ENCODE measurements around the gene S100Z. TPM values are rescaled to one million over a fixed set of nuclear protein-coding genes. Genes with fewer than 3 reads are reported as not detected.
"Not testable (repeated sequence)": the region's sequence is repeated elsewhere in the genome, so short reads cannot be mapped to it uniquely, and the experiment has no call there.

S100Z gene
- total and polyA plus RNA-seq, 8 donors = 0.08 to 0.89 TPM; not detected in 6

DNA sequence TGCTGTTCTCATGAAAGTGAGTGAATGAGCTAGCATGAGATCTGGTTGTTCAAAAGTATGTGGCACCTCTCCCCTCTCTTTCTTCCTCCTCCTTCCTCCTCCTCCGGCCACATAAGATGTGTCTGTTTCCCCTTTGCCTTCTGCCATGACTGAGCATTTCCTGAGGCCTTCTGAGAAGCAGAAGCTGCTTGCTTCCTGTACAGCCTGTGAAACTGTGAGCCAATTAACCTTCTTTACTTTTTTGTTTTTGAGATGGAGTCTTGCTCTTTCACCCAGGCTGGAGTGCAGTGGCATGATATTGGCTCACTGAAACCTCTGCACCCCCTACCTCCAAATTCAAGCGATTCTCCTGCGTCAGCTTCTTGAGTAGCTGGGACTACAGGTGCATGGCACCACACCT lies 6.1 kb downstream of the S100Z start:
- DNase-seq = peak in 1 of 2 donors; percentile 49
- no peaks in the 10 kb centered on the region for H3K9me3 ChIP-seq
- peaks cover 7 to 51% (median 15%) of the 10 kb centered on the region in 4 donors for H3K4me1 ChIP-seq
- H3K4me3 ChIP-seq = no peak overlapping the region
- peak overlapping the region; percentile 29 to 81 (median 41) for H3K27ac ChIP-seq
- 68 to 83% (median 73%) methylated on average over 3 of the region's 3 CpGs for WGBS, 5 donors
- no peaks in the 10 kb centered on the region for H3K27me3 ChIP-seq
- no peaks in the 10 kb centered on the region for H3K36me3 ChIP-seq
- TF ChIP-seq POLR2A (IDR thresholded peaks at IDR 0.05) (no peak), EP300 (IDR thresholded peaks at IDR 0.05) (no peak), CTCF (IDR thresholded peaks at IDR 0.05) (no peak), POLR2AphosphoS5 (IDR thresholded peaks at IDR 0.05) (no peak)
- intact Hi-C loops (cut with DNase I; ENCODE audit: low total_unique reads) = no loop called here

DNA sequence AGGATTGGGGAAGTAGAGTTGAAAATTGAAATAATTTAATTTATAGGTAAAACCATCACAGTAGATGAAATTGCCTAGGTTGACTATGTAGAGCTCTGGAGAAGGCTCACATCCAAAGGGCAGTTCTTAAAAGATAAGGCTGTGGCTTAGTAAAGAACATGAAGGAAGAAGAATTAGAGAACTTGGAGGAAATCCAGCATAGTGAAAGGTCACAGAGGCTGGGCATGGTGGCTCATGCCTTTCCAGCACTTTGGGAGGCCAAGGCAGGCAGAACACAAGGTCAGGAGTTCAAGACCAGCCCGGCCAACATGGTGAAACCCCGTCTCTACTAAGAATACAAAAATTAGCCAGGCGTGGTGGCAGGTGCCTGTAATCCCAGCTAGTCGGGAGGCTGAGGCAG lies 7.0 kb downstream of the S100Z start:
- peak in 2 of 3 donors; percentile 21 to 39 for TF ChIP-seq POLR2AphosphoS5 (IDR thresholded peaks at IDR 0.05)
- H3K36me3 ChIP-seq; intact Hi-C loops (cut with DNase I; ENCODE audit: low total_unique reads); H3K9me3 ChIP-seq; H3K4me3 ChIP-seq; H3K27me3 ChIP-seq: not testable (repeated sequence)
- peak in 1 of 2 donors; percentile 38 for DNase-seq
- Histone ChIP-seq H3K27ac (peak overlapping the region in 3 of 5 donors; percentile 41 to 81 (median 69)), H3K4me1 (peaks cover 7 to 45% (median 15%) of the 10 kb centered on the region in 4 donors)
- WGBS, 5 donors = 57 to 84% (median 68%) methylated on average over 4 of the region's 4 CpGs

- H3K27me3 ChIP-seq = no peaks in the 10 kb centered on the region
- no peaks in the 10 kb centered on the region for H3K36me3 ChIP-seq
- no peak for DNase-seq
- intact Hi-C loops (cut with DNase I; ENCODE audit: low total_unique reads) = no loop called here
- H3K4me1 ChIP-seq = peaks cover 12 to 38% (median 17%) of the 10 kb centered on the region in 4 donors
- H3K27ac ChIP-seq = no peak overlapping the region
- 81 to 92% (median 89%) methylated on average over 10 of the region's 10 CpGs for WGBS, 5 donors
- no peak overlapping the region for H3K4me3 ChIP-seq
- TF ChIP-seq EP300 (IDR thresholded peaks at IDR 0.05) = no peak
- no peak for TF ChIP-seq CTCF (IDR thresholded peaks at IDR 0.05)
- no peak for TF ChIP-seq POLR2A (IDR thresholded peaks at IDR 0.05)
- TF ChIP-seq POLR2AphosphoS5 (IDR thresholded peaks at IDR 0.05) = no peak
- no peaks in the 10 kb centered on the region for H3K9me3 ChIP-seq
These were observed 9.9 kb downstream of the S100Z start for GRCh38 chr5:76859591-76860247.

GRCh38 chr5:76861612-76862011 lies 11.8 kb downstream of the S100Z start:
- no peak overlapping the region for H3K4me3 ChIP-seq
- peaks cover 0 to 19% (median 4%) of the 10 kb centered on the region in 4 donors for H3K4me1 ChIP-seq
- intact Hi-C loops (cut with DNase I; ENCODE audit: low total_unique reads) = no loop called here
- H3K36me3 ChIP-seq = no peaks in the 10 kb centered on the region
- TF ChIP-seq EP300 (IDR thresholded peaks at IDR 0.05) = no peak
- no peak for TF ChIP-seq CTCF (IDR thresholded peaks at IDR 0.05)
- TF ChIP-seq POLR2A (IDR thresholded peaks at IDR 0.05) = no peak
- no peak for TF ChIP-seq POLR2AphosphoS5 (IDR thresholded peaks at IDR 0.05)
- DNase-seq = no peak
- no peaks in the 10 kb centered on the region for H3K9me3 ChIP-seq
- WGBS, 5 donors = 48 to 75% (median 57%) methylated on average over 5 of the region's 5 CpGs
- H3K27me3 ChIP-seq = no peaks in the 10 kb centered on the region
- no peak overlapping the region for H3K27ac ChIP-seq

DNA sequence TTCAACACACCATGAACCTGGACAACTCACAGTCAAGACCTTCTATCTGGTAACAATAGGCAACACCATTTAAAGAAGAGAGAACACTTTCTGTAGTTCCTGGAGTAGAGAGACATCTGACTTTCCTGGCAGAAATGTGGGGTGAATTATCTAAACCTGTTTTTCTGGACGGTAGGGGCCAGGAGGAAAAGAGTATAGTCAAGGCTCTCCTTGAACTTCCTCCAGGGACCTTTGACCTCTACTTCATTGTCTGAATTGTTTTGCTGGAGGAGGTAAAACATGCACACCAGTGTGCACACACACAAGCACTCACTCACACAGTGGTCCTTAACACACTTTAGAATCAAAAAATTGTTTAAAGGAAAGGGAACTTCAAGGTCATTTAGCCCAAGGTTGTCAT lies 13.2 kb downstream of the S100Z start:
- intact Hi-C loops (cut with DNase I; ENCODE audit: low total_unique reads) = no loop called here
- Histone ChIP-seq H3K36me3 (no peaks in the 10 kb centered on the region), H3K27ac (no peak overlapping the region), H3K27me3 (no peaks in the 10 kb centered on the region), H3K4me1 (peaks cover 0 to 19% (median 4%) of the 10 kb centered on the region in 4 donors), H3K9me3 (no peaks in the 10 kb centered on the region), H3K4me3 (no peak overlapping the region)
- WGBS, 5 donors = 21 to 46% (median 29%) methylated on average over 1 of the region's 1 CpG
- TF ChIP-seq CTCF (IDR thresholded peaks at IDR 0.05) (no peak), EP300 (IDR thresholded peaks at IDR 0.05) (no peak), POLR2A (IDR thresholded peaks at IDR 0.05) (no peak), POLR2AphosphoS5 (IDR thresholded peaks at IDR 0.05) (peak in 1 of 3 donors; percentile 3)
- DNase-seq = peak in 1 of 2 donors; percentile 47

Measured in stomach (tissue), 9 donors.